Endothelial cell of umbilical vein (primary cell): ENCODE measurements around the gene PDCD1. TPM values are rescaled to one million over a fixed set of nuclear protein-coding genes. Genes with fewer than 3 reads are reported as not detected.
"Not testable (repeated sequence)": the region's sequence is repeated elsewhere in the genome, so short reads cannot be mapped to it uniquely, and the experiment has no call there.

Source experiments
- BruUV-seq: library from RNA; stranded (reverse); fragments of 400-500 nt; replicated peaks from 2 replicates; lab custom pipeline; 2021; lab: Mats Ljungman, UMichigan
- CTCF ChIA-PET: fragments of 300-600, 350-600 bp; sonication (Branson Sonifier 250); formaldehyde crosslinking; loops from one replicate; lab custom pipeline; 2021; ENCODE audit warnings: antibody characterized with exemption, inconsistent platforms; lab: Charles Lee
- POLR2A ChIA-PET: fragments of 300-600, 350-600 bp; sonication (Branson Sonifier 250); formaldehyde crosslinking; loops from one replicate; lab custom pipeline; 2021; ENCODE audit warnings: antibody characterized with exemption, inconsistent platforms; lab: Charles Lee
- DNase-seq: peaks from one replicate; pipeline ENCODE4 v3.0.0-alpha.2; 2011; ENCODE audit warnings: low read depth, low spot score
- FAIRE-seq: peaks from 2 replicates; lab custom pipeline; 2011; peaks lifted over from hg19 to GRCh38; lab: Jason Lieb, UNC
- H2AFZ ChIP-seq: 2 replicates; pipeline ENCODE4 v1.6.0; 2012; ENCODE audit warnings: low read depth, low read length, control low read depth, inconsistent platforms
- H3K27ac ChIP-seq: 2 replicates; pipeline ENCODE4 v1.5.1; 2011; ENCODE audit warnings: low read depth, mild to moderate bottlenecking, control low read depth, low read length, moderate library complexity; ENCODE audit not compliant: insufficient read depth
- H3K27me3 ChIP-seq, 2 experiments: 2 replicates each; pipeline versions ENCODE4 v1.6.0 to v1.6.1; 2011; ENCODE audit warnings: low read length in 2 of 2, mixed read lengths in 1 of 2; ENCODE audit not compliant: control insufficient read depth in 2 of 2, insufficient read depth in 2 of 2
- H3K36me3 ChIP-seq, 2 experiments: 2 replicates in 1 of 2; 3 replicates in 1 of 2; pipeline ENCODE4 v1.5.1; 2011; ENCODE audit warnings: low read length in 2 of 2, mild to moderate bottlenecking in 1 of 2, moderate library complexity in 1 of 2; ENCODE audit not compliant: control insufficient read depth in 2 of 2, insufficient read depth in 2 of 2; ENCODE audit errors: extremely low read depth in 1 of 2
- H3K4me1 ChIP-seq: 3 replicates; pipeline ENCODE4 v1.5.1; 2011; ENCODE audit warnings: mild to moderate bottlenecking, low read length; ENCODE audit not compliant: control insufficient read depth, insufficient read depth; ENCODE audit errors: extremely low read depth
- H3K4me2 ChIP-seq: 2 replicates; pipeline ENCODE4 v1.6.1; 2011; ENCODE audit warnings: low read length, control low read depth, mixed read lengths; ENCODE audit not compliant: insufficient read depth
- H3K4me3 ChIP-seq, 3 experiments: fragments of 200-600 bp in 1 of 3; sonication (generic), shearing (Covaris generic) in 1 of 3; replicated peaks in 1 of 3; 2 replicates each; pipeline ENCODE4 v1.5.1; 2011 to 2016; ENCODE audit warnings: control low read depth in 3 of 3, low read length in 3 of 3, mild to moderate bottlenecking in 2 of 3, inconsistent platforms in 1 of 3, low read depth in 1 of 3, moderate library complexity in 1 of 3; ENCODE audit not compliant: insufficient read depth in 1 of 3
- H3K79me2 ChIP-seq: 2 replicates; pipeline ENCODE4 v1.6.0; 2012; ENCODE audit warnings: low read length, inconsistent platforms; ENCODE audit not compliant: control insufficient read depth, insufficient read depth
- H3K9ac ChIP-seq: replicated peaks from 2 replicates; pipeline ENCODE3; 2011; ENCODE audit warnings: low read length, control low read depth; ENCODE audit not compliant: insufficient read depth; ENCODE audit errors: extremely low read depth
- H3K9me1 ChIP-seq: replicated peaks from 3 replicates; pipeline ENCODE4 v1.6.0; 2011; ENCODE audit warnings: mild to moderate bottlenecking, low read length; ENCODE audit not compliant: control insufficient read depth, insufficient read depth; ENCODE audit errors: extremely low read depth
- H3K9me3 ChIP-seq: replicated peaks from 2 replicates; pipeline ENCODE4 v1.5.1; 2012; ENCODE audit warnings: low read length, inconsistent platforms; ENCODE audit not compliant: control insufficient read depth, insufficient read depth
- H4K20me1 ChIP-seq: replicated peaks from 2 replicates; pipeline ENCODE3; 2011; ENCODE audit warnings: mild to moderate bottlenecking, low read length; ENCODE audit not compliant: control insufficient read depth, insufficient read depth; ENCODE audit errors: extremely low read depth
- EZH2 ChIP-seq: IDR thresholded peaks from 2 replicates; pipeline ENCODE4 v1.6.1; 2012; ENCODE audit warnings: borderline replicate concordance, low read depth, mild to moderate bottlenecking, moderate library complexity, low read length, inconsistent platforms; ENCODE audit not compliant: severe bottlenecking
- FOS ChIP-seq: IDR thresholded peaks from 2 replicates; pipeline ENCODE4 v1.6.1; 2011; ENCODE audit warnings: mild to moderate bottlenecking, low read length, moderate library complexity, borderline replicate concordance; ENCODE audit not compliant: insufficient read depth
- GATA2 ChIP-seq: IDR thresholded peaks from 2 replicates; pipeline ENCODE4 v1.7.0; 2011; ENCODE audit warnings: low read depth, mild to moderate bottlenecking, moderate library complexity, mixed read lengths, low read length; ENCODE audit not compliant: insufficient read length, insufficient read depth
- JUN ChIP-seq: IDR thresholded peaks from 2 replicates; pipeline ENCODE4 v1.6.1; 2011; ENCODE audit warnings: borderline replicate concordance, low read depth; ENCODE audit not compliant: insufficient read length, insufficient read depth
- MAX ChIP-seq: IDR thresholded peaks from 2 replicates; pipeline ENCODE4 v1.6.1; 2011; ENCODE audit not compliant: insufficient read depth, insufficient read length
- MYC ChIP-seq: IDR thresholded peaks from one replicate; pipeline ENCODE4 v1.6.1; 2011; ENCODE audit warnings: mild to moderate bottlenecking, low read depth, low read length
- POLR2A ChIP-seq: IDR thresholded peaks from 2 replicates; pipeline ENCODE4 v1.6.1; 2012; ENCODE audit warnings: low read depth, mild to moderate bottlenecking, control low read depth, low read length
- POLR2AphosphoS5 ChIP-seq: IDR thresholded peaks from 2 replicates; pipeline ENCODE4 v1.6.1; 2012; ENCODE audit warnings: low read depth, mild to moderate bottlenecking, control low read depth, low read length, moderate library complexity; ENCODE audit not compliant: insufficient read depth
- dilution Hi-C: fragments of 300-500 bp; cut with MboI; formaldehyde crosslinking; loops from one replicate; pipeline ENCODE4 v1.15.0; 2019; ENCODE audit warnings: low sequenced_read_pairs; ENCODE audit not compliant: extremely low pct_ligation_motif_present
- intact Hi-C: fragments of 100-400 bp; cut with micrococcal nuclease; formaldehyde crosslinking; loops from one replicate; pipeline ENCODE4 v1.10.0; 2022
- polyA plus RNA-seq, 4 experiments: library from polyadenylated mRNA; depleted of rRNA in 3 of 4; stranded (reverse) in 3 of 4; unstranded in 1 of 4; fragments of >200 nt; gene quantifications; 2 replicates each; pipeline versions ENCODE4 v1.2.1 to v1.2.3, GENCODE V29; 2011 to 2012; ENCODE audit warnings: missing spikeins in 1 of 4
- total RNA-seq: library from RNA; stranded (reverse); gene quantifications from 2 replicates; pipeline ENCODE4 v1.2.3, GENCODE V29; 2021
- TF ChIP-seq, protein P1 (sequence below), 2 donors: IDR thresholded peaks; 1 replicate in 1 of 2; 2 replicates in 1 of 2; pipeline ENCODE4 v1.5.1; 2011; ENCODE audit warnings: low read length in 2 of 2, mild to moderate bottlenecking in 2 of 2, moderate library complexity in 2 of 2, control low read depth in 1 of 2, inconsistent platforms in 1 of 2, low read depth in 1 of 2; ENCODE audit not compliant: insufficient read depth in 1 of 2; ENCODE audit errors: extremely low read depth in 1 of 2

PDCD1 gene
- total and polyA plus RNA-seq, 2 donors (not counting 3 experiments of a cell fraction or from before 2014, with no cell fraction given): not detected

- Histone ChIP-seq H3K4me3 (no peak overlapping the region), H4K20me1 (no peaks in the 10 kb centered on the region), H3K27me3 (peaks cover 15 to 18% of the 10 kb centered on the region in 2 experiments), H3K4me2 (no peak overlapping the region), H3K9ac (no peak overlapping the region), H2AFZ (no peak overlapping the region), H3K9me3 (no peaks in the 10 kb centered on the region), H3K27ac (no peak overlapping the region), H3K36me3 (no peaks in the 10 kb centered on the region), H3K79me2 (no peaks in the 10 kb centered on the region), H3K9me1 (no peaks in the 10 kb centered on the region), H3K4me1 (peaks cover 5% of the 10 kb centered on the region)
- POLR2A ChIA-PET: no interaction called here
- DNase-seq: no peak
- FAIRE-seq: no peak
- dilution Hi-C loops: no loop called here
- TF ChIP-seq, protein P1, sequence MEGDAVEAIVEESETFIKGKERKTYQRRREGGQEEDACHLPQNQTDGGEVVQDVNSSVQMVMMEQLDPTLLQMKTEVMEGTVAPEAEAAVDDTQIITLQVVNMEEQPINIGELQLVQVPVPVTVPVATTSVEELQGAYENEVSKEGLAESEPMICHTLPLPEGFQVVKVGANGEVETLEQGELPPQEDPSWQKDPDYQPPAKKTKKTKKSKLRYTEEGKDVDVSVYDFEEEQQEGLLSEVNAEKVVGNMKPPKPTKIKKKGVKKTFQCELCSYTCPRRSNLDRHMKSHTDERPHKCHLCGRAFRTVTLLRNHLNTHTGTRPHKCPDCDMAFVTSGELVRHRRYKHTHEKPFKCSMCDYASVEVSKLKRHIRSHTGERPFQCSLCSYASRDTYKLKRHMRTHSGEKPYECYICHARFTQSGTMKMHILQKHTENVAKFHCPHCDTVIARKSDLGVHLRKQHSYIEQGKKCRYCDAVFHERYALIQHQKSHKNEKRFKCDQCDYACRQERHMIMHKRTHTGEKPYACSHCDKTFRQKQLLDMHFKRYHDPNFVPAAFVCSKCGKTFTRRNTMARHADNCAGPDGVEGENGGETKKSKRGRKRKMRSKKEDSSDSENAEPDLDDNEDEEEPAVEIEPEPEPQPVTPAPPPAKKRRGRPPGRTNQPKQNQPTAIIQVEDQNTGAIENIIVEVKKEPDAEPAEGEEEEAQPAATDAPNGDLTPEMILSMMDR (IDR thresholded peaks at IDR 0.05; ENCODE audit: extremely low read depth in 1 of 2, insufficient read depth in 1 of 2, low read depth in 1 of 2, low read length in 2 of 2): no peak
- TF ChIP-seq EZH2: no peak
- no peak for TF ChIP-seq FOS
- TF ChIP-seq POLR2AphosphoS5: no peak
- no peak for TF ChIP-seq MAX
- no peak for TF ChIP-seq MYC
- no peak for TF ChIP-seq POLR2A
- TF ChIP-seq GATA2: no peak
- no peak for TF ChIP-seq JUN
- no TSS peak for BruUV-seq
- intact Hi-C loops: no loop called here
- CTCF ChIA-PET: no interaction called here
Observed at GRCh38 chr2:241801611-241802420, 56.9 kb downstream of the PDCD1 start.

DNA sequence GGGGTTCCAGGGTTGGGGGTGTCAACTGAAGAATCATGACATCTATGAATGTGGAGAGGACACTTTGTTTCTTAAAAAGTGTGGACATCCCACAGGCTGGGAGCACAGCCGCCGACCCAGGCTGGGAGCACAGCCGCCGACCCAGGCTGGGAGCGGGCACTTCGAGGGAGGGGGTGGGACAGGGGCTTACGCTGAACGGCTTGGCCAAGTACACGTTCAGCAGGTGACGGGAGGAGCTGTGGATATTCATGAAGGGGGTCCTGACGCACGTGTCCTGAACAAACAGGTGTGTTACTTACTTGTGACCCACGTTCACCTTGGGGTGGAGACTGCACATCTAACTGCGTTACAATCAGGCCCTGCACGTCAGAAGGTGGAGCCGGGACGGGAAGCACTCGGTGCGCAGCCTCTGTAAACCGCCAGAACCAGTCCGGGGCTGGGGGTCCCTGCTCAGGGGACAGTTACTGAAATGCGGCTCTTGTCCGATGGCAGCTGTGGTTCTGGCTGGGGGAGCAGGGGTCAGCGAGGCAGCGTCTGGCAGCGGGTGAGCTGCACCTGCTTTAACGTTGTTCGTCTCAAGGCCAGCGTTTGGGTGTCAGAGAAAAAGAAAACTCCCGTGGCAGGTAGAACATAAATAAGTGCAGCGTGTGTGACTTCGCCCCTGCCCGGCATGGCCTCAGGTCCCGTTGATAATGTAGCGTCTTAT lies 58.3 kb downstream of the PDCD1 start:
- H3K9ac ChIP-seq, H3K36me3 ChIP-seq, H3K4me2 ChIP-seq, H3K79me2 ChIP-seq, H3K4me1 ChIP-seq, H3K9me3 ChIP-seq, CTCF ChIA-PET, H2AFZ ChIP-seq, DNase-seq, FAIRE-seq, H3K27ac ChIP-seq, H3K9me1 ChIP-seq, POLR2A ChIA-PET, H3K4me3 ChIP-seq, dilution Hi-C loops, H4K20me1 ChIP-seq, BruUV-seq, intact Hi-C loops: not testable (repeated sequence)
- peaks cover 15 to 18% of the 10 kb centered on the region in 2 experiments for H3K27me3 ChIP-seq
